Upper lobe of right lung (tissue), 1 donor: ENCODE measurements around the gene KRTAP2-2. TPM values are rescaled to one million over a fixed set of nuclear protein-coding genes. Genes with fewer than 3 reads are reported as not detected.

Source experiments
- ATAC-seq: fragments of 200-7000 bp; cut with Tn5 transposase; one replicate; pipeline ENCODE4 v1.9.1; 2020; ENCODE audit warnings: mild to moderate bottlenecking, moderate library complexity
- DNase-seq: peaks from one replicate; pipeline ENCODE4 v3.0.0-alpha.2; 2020
- H3K27ac ChIP-seq: fragments of 200-600 bp; one replicate; pipeline ENCODE4 v1.8.0; 2022
- H3K27me3 ChIP-seq: fragments of 200-600 bp; one replicate; pipeline ENCODE4 v1.8.0; 2022; ENCODE audit warnings: mild to moderate bottlenecking
- H3K36me3 ChIP-seq: fragments of 200-600 bp; one replicate; pipeline ENCODE4 v1.8.0; 2022
- H3K4me1 ChIP-seq: fragments of 200-600 bp; one replicate; pipeline ENCODE4 v1.8.0; 2022
- H3K4me3 ChIP-seq: fragments of 200-600 bp; one replicate; pipeline ENCODE4 v1.8.0; 2022; ENCODE audit warnings: mild to moderate bottlenecking
- H3K9me3 ChIP-seq: fragments of 200-600 bp; one replicate; pipeline ENCODE4 v1.8.0; 2022
- intact Hi-C: fragments of 100-400 bp; cut with DNase I; formaldehyde crosslinking; loops from one replicate; pipeline ENCODE4 v1.11.0; 2022
- total RNA-seq: library from RNA; stranded (reverse); fragmentation: NEBNext Ultra II Directional; extraction: Animal tissue kit (Norgen Biotek cat#: 25700); gene quantifications from one replicate; pipeline ENCODE4 v1.2.1, GENCODE V29; 2021
- TF ChIP-seq, protein P1 (sequence below): fragments of 200-600 bp; IDR thresholded peaks from one replicate; pipeline ENCODE4 v1.8.0; 2022; ENCODE audit warnings: antibody characterized with exemption
- donor health status: DM: no; HTN: yes; CAD: no; lungs with severe emphysema.

The KRTAP2-2 gene
- total RNA-seq, 1 donor from 2014 or later = not detected

DNA sequence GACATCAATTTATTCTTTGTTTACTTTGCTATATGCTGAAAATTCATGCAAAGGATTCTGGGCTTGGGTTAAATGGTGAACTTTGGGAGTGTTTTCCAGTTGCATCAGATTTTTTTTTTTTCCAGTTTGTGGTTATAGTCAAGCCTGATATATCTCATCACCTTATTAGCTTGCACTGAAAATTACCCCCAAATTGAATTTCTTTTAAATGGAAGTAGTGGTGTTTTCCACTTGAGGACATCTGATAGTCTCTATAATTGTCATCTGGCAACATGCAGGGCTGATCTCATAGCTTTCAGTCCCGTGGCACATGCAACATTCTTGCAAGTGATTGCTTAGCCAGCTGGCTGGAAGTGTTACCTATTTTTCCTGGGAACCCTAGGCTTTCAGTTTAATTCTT, 41.4 kb downstream of the KRTAP2-2 start:
- Histone ChIP-seq H3K27me3 (no peaks in the 10 kb centered on the region), H3K36me3 (no peaks in the 10 kb centered on the region), H3K9me3 (no peaks in the 10 kb centered on the region), H3K4me1 (no peaks in the 10 kb centered on the region), H3K27ac (no peak overlapping the region), H3K4me3 (no peak overlapping the region)
- TF ChIP-seq, protein P1, sequence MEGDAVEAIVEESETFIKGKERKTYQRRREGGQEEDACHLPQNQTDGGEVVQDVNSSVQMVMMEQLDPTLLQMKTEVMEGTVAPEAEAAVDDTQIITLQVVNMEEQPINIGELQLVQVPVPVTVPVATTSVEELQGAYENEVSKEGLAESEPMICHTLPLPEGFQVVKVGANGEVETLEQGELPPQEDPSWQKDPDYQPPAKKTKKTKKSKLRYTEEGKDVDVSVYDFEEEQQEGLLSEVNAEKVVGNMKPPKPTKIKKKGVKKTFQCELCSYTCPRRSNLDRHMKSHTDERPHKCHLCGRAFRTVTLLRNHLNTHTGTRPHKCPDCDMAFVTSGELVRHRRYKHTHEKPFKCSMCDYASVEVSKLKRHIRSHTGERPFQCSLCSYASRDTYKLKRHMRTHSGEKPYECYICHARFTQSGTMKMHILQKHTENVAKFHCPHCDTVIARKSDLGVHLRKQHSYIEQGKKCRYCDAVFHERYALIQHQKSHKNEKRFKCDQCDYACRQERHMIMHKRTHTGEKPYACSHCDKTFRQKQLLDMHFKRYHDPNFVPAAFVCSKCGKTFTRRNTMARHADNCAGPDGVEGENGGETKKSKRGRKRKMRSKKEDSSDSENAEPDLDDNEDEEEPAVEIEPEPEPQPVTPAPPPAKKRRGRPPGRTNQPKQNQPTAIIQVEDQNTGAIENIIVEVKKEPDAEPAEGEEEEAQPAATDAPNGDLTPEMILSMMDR = no peak
- intact Hi-C loops = no loop called here
- DNase-seq (no peak), ATAC-seq (no peak)

DNA sequence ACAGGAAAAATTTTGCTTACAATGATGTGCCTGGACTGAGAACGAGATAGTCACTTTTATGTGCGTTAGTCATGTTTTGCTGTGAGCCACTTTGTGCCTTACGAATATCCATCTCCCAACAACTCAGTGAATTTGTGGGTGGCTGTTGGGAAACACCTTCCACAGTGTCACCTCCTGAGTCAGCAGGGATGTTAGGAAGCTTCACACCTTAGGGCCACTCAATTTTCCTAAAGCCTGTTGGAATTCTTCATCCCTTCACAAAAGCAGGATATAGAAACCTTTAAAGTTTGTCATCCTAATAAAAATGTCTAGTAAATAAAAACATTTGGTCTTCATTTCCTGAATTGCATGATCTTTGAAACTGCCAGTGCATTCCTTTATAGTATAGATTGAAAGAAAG, 41.8 kb downstream of the KRTAP2-2 start:
- no peak overlapping the region for H3K4me3 ChIP-seq
- H3K36me3 ChIP-seq = no peaks in the 10 kb centered on the region
- TF ChIP-seq, protein P1 = no peak
- no peaks in the 10 kb centered on the region for H3K4me1 ChIP-seq
- ATAC-seq (no peak), DNase-seq (no peak)
- no peak overlapping the region for H3K27ac ChIP-seq
- H3K9me3 ChIP-seq = no peaks in the 10 kb centered on the region
- H3K27me3 ChIP-seq = no peaks in the 10 kb centered on the region
- intact Hi-C loops = no loop called here

DNA sequence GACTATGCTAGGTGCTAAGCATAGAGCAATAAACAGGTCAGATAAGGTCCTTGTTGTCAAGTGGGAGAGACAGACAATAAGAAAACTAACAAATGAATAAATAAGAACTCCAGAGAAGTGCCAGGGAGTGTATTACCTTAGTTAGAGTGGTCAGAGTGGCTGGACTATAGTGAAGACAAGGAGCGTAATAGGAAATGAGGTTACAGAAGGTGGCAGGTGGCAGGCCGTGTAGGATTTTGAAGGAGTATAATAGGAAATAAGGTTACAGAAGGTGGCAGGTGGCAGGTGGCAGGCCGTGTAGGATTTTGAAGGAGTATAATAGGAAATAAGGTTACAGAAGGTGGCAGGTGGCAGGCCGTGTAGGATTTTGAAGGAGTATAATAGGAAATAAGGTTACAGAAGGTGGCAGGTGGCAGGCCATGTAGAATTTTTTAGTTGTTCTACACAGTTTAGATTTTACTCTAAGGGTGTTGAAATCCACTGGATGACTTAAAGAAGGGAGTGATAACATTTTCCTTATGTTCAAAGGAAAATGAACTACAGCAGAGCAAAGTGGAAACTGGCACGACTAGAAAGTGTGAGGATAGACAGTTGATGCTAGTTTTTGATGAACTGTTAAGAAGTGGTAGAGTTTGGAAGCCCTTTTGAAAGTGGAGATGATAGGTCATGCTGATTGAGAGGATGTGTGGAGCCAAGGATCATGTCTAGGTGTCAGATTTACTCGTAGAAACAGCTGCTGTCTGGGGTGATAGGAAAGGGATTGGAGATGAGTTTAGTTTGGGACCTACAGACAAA, 42.5 kb downstream of the KRTAP2-2 start:
- no peak for DNase-seq

DNA sequence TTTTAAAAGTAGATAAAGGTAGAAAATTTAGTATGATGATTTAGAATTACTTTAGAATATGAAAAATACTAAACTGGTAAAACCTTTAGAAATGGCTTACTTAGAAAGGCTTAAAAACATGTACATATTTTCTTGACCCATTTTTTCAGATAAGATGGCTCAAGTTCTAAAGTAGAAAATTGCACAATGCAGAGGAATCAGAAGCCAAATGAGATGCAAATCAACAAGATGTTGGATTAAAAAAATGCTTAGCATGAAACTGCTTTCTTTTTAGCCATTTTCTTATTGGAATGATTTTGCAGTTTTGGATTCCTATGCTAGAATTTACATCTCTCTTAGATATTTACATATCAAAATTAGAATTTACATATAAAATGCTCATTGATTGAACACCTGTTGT, 44.6 kb downstream of the KRTAP2-2 start:
- H3K4me3 ChIP-seq = no peak overlapping the region
- H3K36me3 ChIP-seq = no peaks in the 10 kb centered on the region
- intact Hi-C loops = no loop called here
- H3K4me1 ChIP-seq = no peaks in the 10 kb centered on the region
- no peaks in the 10 kb centered on the region for H3K27me3 ChIP-seq
- TF ChIP-seq, protein P1 = no peak
- no peaks in the 10 kb centered on the region for H3K9me3 ChIP-seq
- H3K27ac ChIP-seq = no peak overlapping the region
- ATAC-seq (no peak), DNase-seq (no peak)

More for the DNA sequence above, 42.5 kb downstream of the KRTAP2-2 start:
- TF ChIP-seq, protein P1 = no peak
- H3K4me3 ChIP-seq = no peak overlapping the region
- H3K36me3 ChIP-seq = no peaks in the 10 kb centered on the region
- H3K9me3 ChIP-seq = no peaks in the 10 kb centered on the region
- ATAC-seq = no peak
- intact Hi-C loops = no loop called here
- H3K27ac ChIP-seq = no peak overlapping the region
- no peaks in the 10 kb centered on the region for H3K4me1 ChIP-seq
- no peaks in the 10 kb centered on the region for H3K27me3 ChIP-seq

DNA sequence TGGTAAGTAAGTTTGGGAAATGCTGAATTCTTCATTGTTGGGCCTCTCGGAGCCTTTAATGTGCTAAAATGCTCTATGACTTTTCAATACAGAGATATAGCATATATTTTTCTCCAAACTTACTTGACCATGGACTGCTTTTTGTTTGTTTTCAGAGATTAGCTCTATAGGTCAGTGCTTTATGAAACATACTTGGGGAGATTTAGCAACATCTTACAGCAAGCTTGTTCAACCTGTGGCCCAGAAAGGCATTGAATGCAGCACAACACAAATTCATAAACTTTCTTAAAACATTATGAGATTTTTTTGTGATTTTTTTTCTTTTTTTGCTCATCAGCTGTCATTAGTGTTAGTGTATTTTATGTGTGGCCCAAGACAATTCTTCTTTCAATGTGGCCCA, 45.1 kb downstream of the KRTAP2-2 start:
- intact Hi-C loops = no loop called here
- TF ChIP-seq, protein P1 = no peak
- Histone ChIP-seq H3K27me3 (no peaks in the 10 kb centered on the region), H3K27ac (no peak overlapping the region), H3K4me3 (no peak overlapping the region), H3K36me3 (no peaks in the 10 kb centered on the region), H3K9me3 (no peaks in the 10 kb centered on the region), H3K4me1 (no peaks in the 10 kb centered on the region)
- DNase-seq (no peak), ATAC-seq (no peak)
